Measurements from ENCODE around the gene PCCB.

Gene PCCB

DNA sequence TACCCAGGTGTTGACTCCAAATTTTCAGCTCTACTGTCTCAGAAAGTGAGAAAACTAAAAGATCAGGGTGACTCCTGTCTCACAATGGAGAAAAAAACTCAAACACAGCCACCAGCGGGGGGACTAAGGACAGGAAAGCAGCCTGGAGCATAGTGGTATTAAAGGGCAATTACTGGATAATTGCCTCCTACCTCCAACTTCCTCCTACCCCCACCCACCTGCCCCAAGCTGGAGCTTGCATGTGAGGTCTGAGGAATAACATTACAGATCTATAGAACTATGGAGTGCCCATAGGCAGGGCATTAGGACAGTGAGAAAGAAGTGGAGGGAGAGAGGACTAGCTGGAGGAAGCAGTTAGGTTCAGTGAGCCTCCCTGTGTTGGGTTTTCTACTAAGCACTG, 2.7 kb upstream of the PCCB start:
- Histone ChIP-seq H3K4me3 (no peak overlapping the region), H3K4me1 (peaks cover 0 to 15% (median 6%) of the 10 kb centered on the region in 4 donors), H3K9me3 (no peaks in the 10 kb centered on the region), H3K27me3 (no peaks in the 10 kb centered on the region), H3K36me3 (no peaks in the 10 kb centered on the region), H3K27ac (no peak overlapping the region)
- DNase-seq: no peak
- intact Hi-C loops (cut with DNase I; ENCODE audit: low total_unique reads): no loop called here
- TF ChIP-seq, protein P1, sequence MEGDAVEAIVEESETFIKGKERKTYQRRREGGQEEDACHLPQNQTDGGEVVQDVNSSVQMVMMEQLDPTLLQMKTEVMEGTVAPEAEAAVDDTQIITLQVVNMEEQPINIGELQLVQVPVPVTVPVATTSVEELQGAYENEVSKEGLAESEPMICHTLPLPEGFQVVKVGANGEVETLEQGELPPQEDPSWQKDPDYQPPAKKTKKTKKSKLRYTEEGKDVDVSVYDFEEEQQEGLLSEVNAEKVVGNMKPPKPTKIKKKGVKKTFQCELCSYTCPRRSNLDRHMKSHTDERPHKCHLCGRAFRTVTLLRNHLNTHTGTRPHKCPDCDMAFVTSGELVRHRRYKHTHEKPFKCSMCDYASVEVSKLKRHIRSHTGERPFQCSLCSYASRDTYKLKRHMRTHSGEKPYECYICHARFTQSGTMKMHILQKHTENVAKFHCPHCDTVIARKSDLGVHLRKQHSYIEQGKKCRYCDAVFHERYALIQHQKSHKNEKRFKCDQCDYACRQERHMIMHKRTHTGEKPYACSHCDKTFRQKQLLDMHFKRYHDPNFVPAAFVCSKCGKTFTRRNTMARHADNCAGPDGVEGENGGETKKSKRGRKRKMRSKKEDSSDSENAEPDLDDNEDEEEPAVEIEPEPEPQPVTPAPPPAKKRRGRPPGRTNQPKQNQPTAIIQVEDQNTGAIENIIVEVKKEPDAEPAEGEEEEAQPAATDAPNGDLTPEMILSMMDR (IDR thresholded peaks at IDR 0.05): no peak

- no peak for DNase-seq
- intact Hi-C loops (cut with DNase I; ENCODE audit: low total_unique reads): no loop called here
- no peak overlapping the region for H3K27ac ChIP-seq
- H3K27me3 ChIP-seq: no peaks in the 10 kb centered on the region
- no peaks in the 10 kb centered on the region for H3K36me3 ChIP-seq
- H3K4me3 ChIP-seq: no peak overlapping the region
- peaks cover 0 to 15% (median 6%) of the 10 kb centered on the region in 4 donors for H3K4me1 ChIP-seq
- H3K9me3 ChIP-seq: no peaks in the 10 kb centered on the region
- TF ChIP-seq, protein P1 (IDR thresholded peaks at IDR 0.05): no peak
These were observed 2.1 kb upstream of the PCCB start for GRCh38 chr3:136247855-136248590.

- H3K9me3 ChIP-seq: no peaks in the 10 kb centered on the region
- no peak for DNase-seq
- TF ChIP-seq, protein P1 (IDR thresholded peaks at IDR 0.05): no peak
- H3K27me3 ChIP-seq: no peaks in the 10 kb centered on the region
- H3K4me1 ChIP-seq: peaks cover 0 to 15% (median 6%) of the 10 kb centered on the region in 4 donors
- no peak overlapping the region for H3K4me3 ChIP-seq
- no peaks in the 10 kb centered on the region for H3K36me3 ChIP-seq
- no peak overlapping the region for H3K27ac ChIP-seq
- intact Hi-C loops (cut with DNase I; ENCODE audit: low total_unique reads): no loop called here
These were observed 1.0 kb upstream of the PCCB start for GRCh38 chr3:136249091-136249490.

DNA sequence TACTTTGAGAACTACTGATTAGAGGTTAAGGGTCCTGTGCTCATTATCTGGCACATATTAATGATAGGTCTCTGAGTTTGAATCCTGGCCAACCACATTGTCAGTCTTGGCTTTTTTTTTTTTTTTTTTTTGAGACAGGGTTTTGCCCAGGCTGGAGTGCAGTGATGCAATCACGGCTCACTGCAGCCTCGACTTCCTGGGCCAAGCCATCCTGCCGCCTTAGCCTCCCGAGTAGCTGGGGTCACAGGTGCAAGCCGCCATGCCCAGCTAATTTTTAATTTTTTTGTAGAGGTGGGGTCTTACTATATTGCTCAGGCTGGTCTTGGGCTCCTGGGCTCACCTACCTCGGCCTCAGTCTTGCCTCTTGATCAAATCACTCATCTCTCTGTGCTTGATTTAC, 547 bp upstream of the PCCB start:
- no peak for DNase-seq
- Histone ChIP-seq H3K4me3 (peak overlapping the region; percentile 73 to 81), H3K27ac (peak overlapping the region; percentile 83 to 86), H3K27me3 (no peaks in the 10 kb centered on the region), H3K4me1 (peaks cover 0 to 15% (median 6%) of the 10 kb centered on the region in 4 donors), H3K9me3 (no peaks in the 10 kb centered on the region), H3K36me3 (no peaks in the 10 kb centered on the region)
- intact Hi-C loops (cut with DNase I; ENCODE audit: low total_unique reads): no loop called here
- TF ChIP-seq, protein P1 (IDR thresholded peaks at IDR 0.05): no peak

- DNase-seq: peak; percentile 61 to 86
- Histone ChIP-seq H3K4me1 (peaks cover 0 to 15% (median 6%) of the 10 kb centered on the region in 4 donors), H3K27me3 (no peaks in the 10 kb centered on the region), H3K27ac (peak overlapping the region; percentile 83 to 86), H3K36me3 (peaks cover 0 to 6% (median 2%) of the 10 kb centered on the region in 3 donors), H3K4me3 (peak overlapping the region; percentile 73 to 81), H3K9me3 (no peaks in the 10 kb centered on the region)
- intact Hi-C loops (cut with DNase I; ENCODE audit: low total_unique reads): loop anchor here (2.0 to 10.0 kb wide), 3 partner anchors 170 to 502 kb away; partner anchors contain the start of genes PPP2R3A and STAG1
- TF ChIP-seq, protein P1 (IDR thresholded peaks at IDR 0.05): peak in 1 of 2 experiments; percentile 20
These were observed 842 bp downstream of the PCCB start for GRCh38 chr3:136250903-136251460.

All from tibial artery (tissue), 4 donors.